K562 (cell line): ENCODE measurements around the gene NRTN. TPM values are rescaled to one million over a fixed set of nuclear protein-coding genes. Genes with fewer than 3 reads are reported as not detected.
A peak's percentile ranks its signal among the peaks of the same experiment; 100 is the strongest.

Experiments
- ARNT ChIP-seq, 2 experiments: fragments of 450-650 bp; IDR thresholded peaks; 2 replicates each; pipeline ENCODE4 v1.6.1; 2016; ENCODE audit warnings: mild to moderate bottlenecking in 1 of 2
- COPS2 ChIP-seq: fragments of 450-650 bp; conservative IDR thresholded peaks from 2 replicates; pipeline ENCODE4 v1.6.1; 2016; ENCODE audit warnings: mild to moderate bottlenecking, moderate library complexity
- DPF2 ChIP-seq: fragments of 450-650 bp; IDR thresholded peaks from 2 replicates; pipeline ENCODE4 v1.6.1; 2016
- ELF4 ChIP-seq: fragments of 450-650 bp; formaldehyde crosslinking; IDR thresholded peaks from 2 replicates; pipeline ENCODE4 v1.4.0; 2022; ENCODE audit warnings: missing genetic modification characterization
- FOXP1 ChIP-seq: sonication (generic); formaldehyde crosslinking; IDR thresholded peaks from 2 replicates; pipeline ENCODE4 v1.8.0; 2022; ENCODE audit warnings: mild to moderate bottlenecking, missing genetic modification reagents
- HDAC6 ChIP-seq: IDR thresholded peaks from 2 replicates; pipeline ENCODE4 v1.6.1; 2012; ENCODE audit warnings: low read depth, mild to moderate bottlenecking, control low read depth, inconsistent platforms, low read length, moderate library complexity
- HDGF ChIP-seq: fragments of 450-650 bp; IDR thresholded peaks from 2 replicates; pipeline ENCODE4 v1.6.1; 2016
- MIER1 ChIP-seq: fragments of 450-650 bp; IDR thresholded peaks from 2 replicates; pipeline ENCODE4 v1.6.1; 2016; ENCODE audit warnings: antibody characterized with exemption, mild to moderate bottlenecking, low read depth
- MTF1 ChIP-seq: fragments of 250-450 bp; sonication (Bioruptor Pico); IDR thresholded peaks from 2 replicates; pipeline ENCODE4 v1.9.0; 2021; ENCODE audit warnings: moderate library complexity, mild to moderate bottlenecking, inconsistent platforms, borderline replicate concordance
- OTX1 ChIP-seq: fragments of 450-650 bp; formaldehyde crosslinking; IDR thresholded peaks from 2 replicates; pipeline ENCODE4 v1.4.0; 2022; ENCODE audit warnings: mild to moderate bottlenecking
- PYGO2 ChIP-seq: fragments of 450-650 bp; IDR thresholded peaks from 2 replicates; pipeline ENCODE4 v1.6.1; 2016; ENCODE audit warnings: mild to moderate bottlenecking, missing genetic modification characterization, moderate library complexity, missing compliant biosample characterization
- RBM22 ChIP-seq: fragments of 200-400 bp; formaldehyde crosslinking; IDR thresholded peaks from 2 replicates; pipeline ENCODE4 v1.6.1; 2018; ENCODE audit warnings: low read length, low read depth; ENCODE audit not compliant: poor library complexity, severe bottlenecking
- SMARCC2 ChIP-seq: fragments of 450-650 bp; IDR thresholded peaks from 2 replicates; pipeline ENCODE4 v1.6.1; 2017; ENCODE audit warnings: antibody characterized with exemption, moderate library complexity, mild to moderate bottlenecking, low read depth
- SREBF2 ChIP-seq: sonication (generic); formaldehyde crosslinking; IDR thresholded peaks from 2 replicates; pipeline ENCODE4 v1.4.0; 2020; ENCODE audit warnings: mild to moderate bottlenecking, missing genetic modification reagents
- ZNF12 ChIP-seq: sonication (generic); formaldehyde crosslinking; IDR thresholded peaks from 2 replicates; pipeline ENCODE4 v1.4.0; 2020; ENCODE audit warnings: mild to moderate bottlenecking, missing genetic modification reagents
- ZNF212 ChIP-seq: fragments of 450-650 bp; formaldehyde crosslinking; IDR thresholded peaks from 2 replicates; pipeline ENCODE4 v1.4.0; 2020; ENCODE audit warnings: mild to moderate bottlenecking
- ZNF3 ChIP-seq: fragments of 250-450 bp; sonication (Bioruptor Pico); IDR thresholded peaks from 2 replicates; pipeline ENCODE4 v1.5.0; 2021; ENCODE audit warnings: mild to moderate bottlenecking, moderate library complexity
- ZNF316 ChIP-seq: fragments of 450-650 bp; IDR thresholded peaks from 2 replicates; pipeline ENCODE4 v1.6.1; 2016
- ZNF764 ChIP-seq: fragments of 250-450 bp; sonication (Bioruptor Pico); IDR thresholded peaks from 2 replicates; pipeline ENCODE4 v1.4.0; 2020; ENCODE audit warnings: low read depth, mild to moderate bottlenecking, moderate library complexity
- ZNF766 ChIP-seq: fragments of 200-800 bp; sonication (Bioruptor generic); conservative IDR thresholded peaks from 2 replicates; pipeline ENCODE4 v1.6.1; 2016; ENCODE audit warnings: missing genetic modification characterization, missing compliant biosample characterization
- polyA plus RNA-seq, 8 experiments: library from polyadenylated mRNA; depleted of rRNA in 4 of 8; stranded (reverse) in 5 of 8; unstranded in 3 of 8; fragments of >200 nt; fragmentation: Nextera tagmentation in 2 of 8; fragmentation: Illumina TruSeq in 1 of 8; extraction: Ambion mirVana in 2 of 8; extraction: Trizol in 1 of 8; gene quantifications; 2 replicates each; pipeline versions ENCODE4 v1.2.1 to v1.2.3, GENCODE V29; 2011 to 2014; ENCODE audit warnings: inconsistent platforms in 1 of 8, missing spikeins in 1 of 8
- total RNA-seq, 7 experiments: library from RNA; depleted of rRNA in 6 of 7; stranded (reverse); fragments of >200 nt in 6 of 7; fragmentation: Illumina TruSeq in 2 of 7; extraction: Trizol in 2 of 7; gene quantifications; 2 replicates each; pipeline versions ENCODE4 v1.2.1 to v1.2.3, GENCODE V29; 2011 to 2021; ENCODE audit warnings: low replicate concordance in 1 of 7
- TF ChIP-seq, protein P1 (sequence below): sonication (generic); formaldehyde crosslinking; IDR thresholded peaks from 2 replicates; pipeline ENCODE4 v1.8.1; 2023; ENCODE audit warnings: mild to moderate bottlenecking, missing genetic modification reagents
- TF ChIP-seq, protein P2 (sequence below), 2 experiments: IDR thresholded peaks; 2 replicates each; pipeline ENCODE4 v1.6.1; 2011; ENCODE audit warnings: borderline replicate concordance in 1 of 2, control low read depth in 1 of 2, low read depth in 1 of 2, low read length in 1 of 2, mild to moderate bottlenecking in 1 of 2, mixed read lengths in 1 of 2, moderate library complexity in 1 of 2; ENCODE audit not compliant: insufficient read depth in 1 of 2, insufficient read length in 1 of 2, poor library complexity in 1 of 2, severe bottlenecking in 1 of 2; ENCODE audit errors: extremely low read depth in 1 of 2
- TF ChIP-seq, protein P3 (sequence below): sonication (generic); formaldehyde crosslinking; IDR thresholded peaks from 2 replicates; pipeline ENCODE4 v1.8.1; 2023; ENCODE audit warnings: mild to moderate bottlenecking, missing genetic modification reagents

Gene NRTN
- total and polyA plus RNA-seq, 9 of the 15 experiments (the other 6 are each of a cell fraction or from before 2014, with no cell fraction given), result 0.62 to 8.1 (median 1.6) TPM; not detected in 2

DNA sequence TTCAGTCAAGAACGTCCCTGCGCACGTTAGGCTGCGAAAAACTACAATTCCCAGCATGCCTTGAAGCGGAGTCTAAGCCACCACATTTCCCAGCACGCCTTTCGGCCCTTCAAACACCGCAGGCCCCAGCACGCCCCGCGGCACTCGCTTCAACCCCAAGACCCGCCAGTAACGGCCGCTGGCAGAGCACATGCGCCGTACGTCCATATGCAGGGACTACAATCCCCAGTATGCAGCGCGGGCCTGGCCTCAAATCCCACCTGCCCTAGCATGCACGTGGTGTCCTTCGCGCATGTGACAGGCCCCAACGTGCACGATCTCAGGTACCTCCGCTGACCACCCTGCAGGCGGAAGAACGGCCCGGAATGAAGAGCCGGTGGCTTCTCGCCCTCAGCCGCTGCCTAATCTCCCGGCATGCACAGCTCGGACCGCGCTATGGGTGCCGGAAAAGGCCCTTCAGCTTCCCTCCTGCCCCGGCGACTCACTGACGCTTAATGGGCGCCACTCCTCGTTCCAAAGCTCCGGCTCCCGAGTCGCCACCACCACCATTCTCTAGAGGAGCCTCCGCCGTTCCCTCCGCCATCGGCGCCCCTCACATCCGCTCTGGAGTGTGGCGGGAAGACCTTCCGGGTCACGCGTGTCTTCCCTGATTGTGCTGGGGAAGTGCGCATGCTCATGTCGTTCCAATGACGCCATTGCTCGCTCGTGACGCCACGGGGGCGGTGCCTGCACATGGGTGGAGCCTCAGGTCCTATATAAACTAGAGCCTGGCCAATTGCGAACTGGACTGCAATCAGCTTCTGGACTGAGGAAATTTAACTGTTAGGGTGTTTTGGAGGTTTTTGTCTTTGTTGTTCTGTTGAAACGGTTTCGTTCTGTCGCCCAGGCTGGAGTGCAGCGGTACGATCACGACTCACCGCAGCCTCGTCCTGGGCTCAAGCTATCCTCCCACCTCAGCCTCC is 14.0 kb upstream of the NRTN start, which contains the start of gene DUS3L (continued):
- no peak for TF ChIP-seq ZNF3
- TF ChIP-seq ZNF316, result peak; percentile 63
- TF ChIP-seq FOXP1 (CRISPR knock-in tag), result peak; percentile 94; the same call in 1 of the 2 replicates
- no peak for TF ChIP-seq COPS2
- no peak for TF ChIP-seq HDGF
- no peak for TF ChIP-seq DPF2
- TF ChIP-seq SMARCC2, result no peak
- no peak for TF ChIP-seq PYGO2 (tag)
- no peak for TF ChIP-seq ZNF12
- peak; percentile 93 for TF ChIP-seq ELF4 (CRISPR knock-in tag)
- no peak for TF ChIP-seq HDAC6
- TF ChIP-seq ZNF764 (CRISPR knock-in tag), result no peak
- TF ChIP-seq ARNT (IDR thresholded peaks at IDR 0.05), result peak; percentile 28 to 97; a peak in 2 of 4 replicates
- TF ChIP-seq, protein P1, sequence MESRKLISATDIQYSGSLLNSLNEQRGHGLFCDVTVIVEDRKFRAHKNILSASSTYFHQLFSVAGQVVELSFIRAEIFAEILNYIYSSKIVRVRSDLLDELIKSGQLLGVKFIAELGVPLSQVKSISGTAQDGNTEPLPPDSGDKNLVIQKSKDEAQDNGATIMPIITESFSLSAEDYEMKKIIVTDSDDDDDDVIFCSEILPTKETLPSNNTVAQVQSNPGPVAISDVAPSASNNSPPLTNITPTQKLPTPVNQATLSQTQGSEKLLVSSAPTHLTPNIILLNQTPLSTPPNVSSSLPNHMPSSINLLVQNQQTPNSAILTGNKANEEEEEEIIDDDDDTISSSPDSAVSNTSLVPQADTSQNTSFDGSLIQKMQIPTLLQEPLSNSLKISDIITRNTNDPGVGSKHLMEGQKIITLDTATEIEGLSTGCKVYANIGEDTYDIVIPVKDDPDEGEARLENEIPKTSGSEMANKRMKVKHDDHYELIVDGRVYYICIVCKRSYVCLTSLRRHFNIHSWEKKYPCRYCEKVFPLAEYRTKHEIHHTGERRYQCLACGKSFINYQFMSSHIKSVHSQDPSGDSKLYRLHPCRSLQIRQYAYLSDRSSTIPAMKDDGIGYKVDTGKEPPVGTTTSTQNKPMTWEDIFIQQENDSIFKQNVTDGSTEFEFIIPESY (CRISPR knock-in tag), result 0 out of 2 replicates have a peak, but pooled peaks have one; percentile 22
- TF ChIP-seq SREBF2 (CRISPR knock-in tag), result no peak
- TF ChIP-seq MIER1, result no peak
- peak; percentile 76 for TF ChIP-seq RBM22
- TF ChIP-seq MTF1, result no peak
- TF ChIP-seq, protein P2, sequence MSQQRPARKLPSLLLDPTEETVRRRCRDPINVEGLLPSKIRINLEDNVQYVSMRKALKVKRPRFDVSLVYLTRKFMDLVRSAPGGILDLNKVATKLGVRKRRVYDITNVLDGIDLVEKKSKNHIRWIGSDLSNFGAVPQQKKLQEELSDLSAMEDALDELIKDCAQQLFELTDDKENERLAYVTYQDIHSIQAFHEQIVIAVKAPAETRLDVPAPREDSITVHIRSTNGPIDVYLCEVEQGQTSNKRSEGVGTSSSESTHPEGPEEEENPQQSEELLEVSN (IDR thresholded peaks at IDR 0.05; ENCODE audit: borderline replicate concordance in 1 of 2, extremely low read depth in 1 of 2, insufficient read depth in 1 of 2, insufficient read length in 1 of 2, low read depth in 1 of 2, low read length in 1 of 2, poor library complexity in 1 of 2, severe bottlenecking in 1 of 2), result peak; percentile 67 to 97
- peak; percentile 82 for TF ChIP-seq ZNF766 (CRISPR knock-in tag)
- peak; percentile 96; the same call in 1 of the 2 replicates for TF ChIP-seq OTX1 (CRISPR knock-in tag)
- TF ChIP-seq ZNF212 (CRISPR knock-in tag), result no peak
- TF ChIP-seq, protein P3, sequence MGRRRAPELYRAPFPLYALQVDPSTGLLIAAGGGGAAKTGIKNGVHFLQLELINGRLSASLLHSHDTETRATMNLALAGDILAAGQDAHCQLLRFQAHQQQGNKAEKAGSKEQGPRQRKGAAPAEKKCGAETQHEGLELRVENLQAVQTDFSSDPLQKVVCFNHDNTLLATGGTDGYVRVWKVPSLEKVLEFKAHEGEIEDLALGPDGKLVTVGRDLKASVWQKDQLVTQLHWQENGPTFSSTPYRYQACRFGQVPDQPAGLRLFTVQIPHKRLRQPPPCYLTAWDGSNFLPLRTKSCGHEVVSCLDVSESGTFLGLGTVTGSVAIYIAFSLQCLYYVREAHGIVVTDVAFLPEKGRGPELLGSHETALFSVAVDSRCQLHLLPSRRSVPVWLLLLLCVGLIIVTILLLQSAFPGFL, result no peak
